Fibroblast of skin of left biceps (primary cell): ENCODE results near the gene NFYC.

Experiments
- DNase-seq, 2 experiments: peaks; one replicate each; pipeline ENCODE4 v3.0.0-alpha.2; 2013; ENCODE audit warnings: low read depth in 2 of 2

The NFYC gene

GRCh38 chr1:40798366-40799281, 107.1 kb downstream of the NFYC start:
- DNase-seq = no peak

GRCh38 chr1:40799351-40799867, 107.9 kb downstream of the NFYC start:
- peak in 1 of 2 experiments; percentile 8 for DNase-seq

GRCh38 chr1:40801742-40802077, 110.2 kb downstream of the NFYC start:
- no peak for DNase-seq

- DNase-seq = peak; percentile 25 to 48
Measured at GRCh38 chr1:40802078-40802741, 110.7 kb downstream of the NFYC start.

GRCh38 chr1:40802742-40803113, 111.2 kb downstream of the NFYC start:
- DNase-seq = no peak

GRCh38 chr1:40803447-40803846, 111.9 kb downstream of the NFYC start:
- no peak for DNase-seq

GRCh38 chr1:40803902-40804301, 112.4 kb downstream of the NFYC start:
- no peak for DNase-seq

- no peak for DNase-seq
Measured at GRCh38 chr1:40806240-40806639, 114.7 kb downstream of the NFYC start.

- DNase-seq = no peak
Measured at GRCh38 chr1:40806731-40807695, 115.5 kb downstream of the NFYC start.

GRCh38 chr1:40808002-40808401, 116.5 kb downstream of the NFYC start:
- no peak for DNase-seq

GRCh38 chr1:40808444-40808843, 116.9 kb downstream of the NFYC start:
- no peak for DNase-seq

- DNase-seq = no peak
Measured at GRCh38 chr1:40808909-40809308, 117.4 kb downstream of the NFYC start.

- DNase-seq = no peak
Measured at GRCh38 chr1:40810927-40811326, 119.4 kb downstream of the NFYC start.

- DNase-seq = no peak
Measured at GRCh38 chr1:40815420-40815819, 123.9 kb downstream of the NFYC start.

- no peak for DNase-seq
Measured at GRCh38 chr1:40817791-40818263, 126.3 kb downstream of the NFYC start.

- DNase-seq = no peak
Measured at GRCh38 chr1:40818264-40818961, 126.9 kb downstream of the NFYC start.

- DNase-seq = no peak
Measured at GRCh38 chr1:40819101-40819500, 127.6 kb downstream of the NFYC start.

GRCh38 chr1:40820251-40820797, 128.8 kb downstream of the NFYC start:
- DNase-seq = no peak
